ENCODE data around the gene ACR.

ACR gene

DNA sequence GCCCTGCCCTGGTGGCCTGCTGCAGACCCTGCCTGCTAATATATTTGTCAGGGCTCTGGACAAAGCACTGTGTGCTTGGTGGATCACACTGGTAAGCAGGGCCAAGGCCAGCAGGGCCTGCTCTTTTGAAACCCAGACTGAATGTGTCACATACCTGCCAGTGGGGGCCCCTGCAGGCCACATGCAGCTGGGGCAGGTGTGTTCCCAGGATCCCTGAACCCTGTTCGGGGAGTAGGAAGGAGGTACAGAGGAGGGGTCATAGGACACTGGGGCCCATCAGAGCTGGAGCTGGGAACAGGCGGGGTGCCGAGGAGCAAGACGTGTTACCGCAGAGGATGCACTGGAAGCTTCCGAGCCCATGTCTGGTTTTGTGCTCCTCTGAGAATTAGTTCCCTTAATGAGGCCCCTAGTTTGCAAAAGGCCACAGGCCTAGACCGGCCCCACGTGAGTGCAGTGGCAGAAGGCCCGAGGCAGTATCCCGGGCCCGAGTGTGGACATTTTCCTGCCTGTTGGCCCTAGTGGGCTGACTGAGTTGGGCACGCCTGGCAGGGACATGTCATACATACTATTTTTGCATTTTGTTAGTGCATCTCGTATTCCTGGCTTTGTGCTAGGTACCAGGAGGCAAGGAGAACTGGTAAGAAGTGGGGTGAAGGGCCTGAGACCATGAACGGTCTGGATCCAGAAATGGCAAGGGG is 11.2 kb upstream of the ACR start:
- TF ChIP-seq, protein P1, sequence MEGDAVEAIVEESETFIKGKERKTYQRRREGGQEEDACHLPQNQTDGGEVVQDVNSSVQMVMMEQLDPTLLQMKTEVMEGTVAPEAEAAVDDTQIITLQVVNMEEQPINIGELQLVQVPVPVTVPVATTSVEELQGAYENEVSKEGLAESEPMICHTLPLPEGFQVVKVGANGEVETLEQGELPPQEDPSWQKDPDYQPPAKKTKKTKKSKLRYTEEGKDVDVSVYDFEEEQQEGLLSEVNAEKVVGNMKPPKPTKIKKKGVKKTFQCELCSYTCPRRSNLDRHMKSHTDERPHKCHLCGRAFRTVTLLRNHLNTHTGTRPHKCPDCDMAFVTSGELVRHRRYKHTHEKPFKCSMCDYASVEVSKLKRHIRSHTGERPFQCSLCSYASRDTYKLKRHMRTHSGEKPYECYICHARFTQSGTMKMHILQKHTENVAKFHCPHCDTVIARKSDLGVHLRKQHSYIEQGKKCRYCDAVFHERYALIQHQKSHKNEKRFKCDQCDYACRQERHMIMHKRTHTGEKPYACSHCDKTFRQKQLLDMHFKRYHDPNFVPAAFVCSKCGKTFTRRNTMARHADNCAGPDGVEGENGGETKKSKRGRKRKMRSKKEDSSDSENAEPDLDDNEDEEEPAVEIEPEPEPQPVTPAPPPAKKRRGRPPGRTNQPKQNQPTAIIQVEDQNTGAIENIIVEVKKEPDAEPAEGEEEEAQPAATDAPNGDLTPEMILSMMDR (IDR thresholded peaks at IDR 0.05) = no peak
- Mint-ChIP-seq H3K27ac (no peak overlapping the region), H3K27me3 (ENCODE audit: low read depth, poor library complexity) (peaks cover 20% of the 10 kb centered on the region), H3K36me3 (ENCODE audit: low read depth) (peaks cover 33% of the 10 kb centered on the region), H3K4me3 (no peak overlapping the region), H3K4me1 (peaks cover 40% of the 10 kb centered on the region), H3K9me3 (no peaks in the 10 kb centered on the region)
- DNase-seq = no peak

- H3K27me3 Mint-ChIP-seq (ENCODE audit: low read depth, poor library complexity) = peaks cover 12% of the 10 kb centered on the region
- H3K9me3 Mint-ChIP-seq = no peaks in the 10 kb centered on the region
- TF ChIP-seq, protein P1 (IDR thresholded peaks at IDR 0.05) = no peak
- peaks cover 44% of the 10 kb centered on the region for H3K4me1 Mint-ChIP-seq
- H3K4me3 Mint-ChIP-seq = no peak overlapping the region
- peaks cover 24% of the 10 kb centered on the region for H3K36me3 Mint-ChIP-seq (ENCODE audit: low read depth)
- DNase-seq = no peak
- H3K27ac Mint-ChIP-seq = peak overlapping the region; percentile 82
Measured at GRCh38 chr22:50727678-50728522, 10.1 kb upstream of the ACR start.

- H3K27me3 Mint-ChIP-seq (ENCODE audit: low read depth, poor library complexity) = peaks cover 6% of the 10 kb centered on the region
- peaks cover 44% of the 10 kb centered on the region for H3K4me1 Mint-ChIP-seq
- H3K36me3 Mint-ChIP-seq (ENCODE audit: low read depth) = peaks cover 18% of the 10 kb centered on the region
- H3K27ac Mint-ChIP-seq = no peak overlapping the region
- H3K4me3 Mint-ChIP-seq = no peak overlapping the region
- TF ChIP-seq, protein P1 (IDR thresholded peaks at IDR 0.05) = no peak
- no peak for DNase-seq
- no peaks in the 10 kb centered on the region for H3K9me3 Mint-ChIP-seq
Measured at GRCh38 chr22:50728523-50728931, 9.5 kb upstream of the ACR start.

DNA sequence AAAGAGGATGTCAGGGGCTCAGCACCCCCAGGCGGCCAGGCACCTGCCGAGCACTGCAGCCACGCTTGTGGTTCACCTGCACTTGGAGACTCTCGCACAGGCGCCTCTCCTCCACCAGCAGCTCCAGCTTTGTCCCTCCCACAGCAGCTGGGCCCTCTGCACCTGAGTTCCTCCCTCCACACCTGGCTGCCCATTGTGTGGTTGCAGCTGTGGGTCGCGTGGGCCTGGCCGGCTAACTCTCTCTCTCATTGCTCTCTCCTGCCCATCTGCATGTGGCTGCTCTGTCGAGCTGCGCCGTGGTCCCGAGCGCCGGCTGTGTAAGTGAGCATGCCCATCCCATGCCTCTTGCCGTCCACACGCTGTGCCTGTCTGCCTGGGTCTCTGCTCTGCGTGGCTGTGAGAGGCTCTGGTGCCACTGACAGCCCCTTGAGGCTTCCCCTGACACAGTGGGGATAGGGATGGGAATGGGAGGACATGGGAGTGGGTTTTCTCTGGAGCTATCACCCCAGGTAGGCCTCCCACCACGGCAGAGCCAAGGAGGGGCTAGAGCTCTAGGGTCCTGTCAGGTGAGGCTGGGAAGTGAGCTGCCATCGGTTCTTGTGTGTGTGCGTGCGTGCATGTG is 8.5 kb upstream of the ACR start:
- Mint-ChIP-seq H3K4me3 (no peak overlapping the region), H3K36me3 (ENCODE audit: low read depth) (peaks cover 8% of the 10 kb centered on the region), H3K4me1 (peaks cover 41% of the 10 kb centered on the region), H3K27me3 (ENCODE audit: low read depth, poor library complexity) (peaks cover 13% of the 10 kb centered on the region), H3K9me3 (no peaks in the 10 kb centered on the region), H3K27ac (peak overlapping the region; percentile 32)
- TF ChIP-seq, protein P1 (IDR thresholded peaks at IDR 0.05) = no peak
- DNase-seq = no peak

DNA sequence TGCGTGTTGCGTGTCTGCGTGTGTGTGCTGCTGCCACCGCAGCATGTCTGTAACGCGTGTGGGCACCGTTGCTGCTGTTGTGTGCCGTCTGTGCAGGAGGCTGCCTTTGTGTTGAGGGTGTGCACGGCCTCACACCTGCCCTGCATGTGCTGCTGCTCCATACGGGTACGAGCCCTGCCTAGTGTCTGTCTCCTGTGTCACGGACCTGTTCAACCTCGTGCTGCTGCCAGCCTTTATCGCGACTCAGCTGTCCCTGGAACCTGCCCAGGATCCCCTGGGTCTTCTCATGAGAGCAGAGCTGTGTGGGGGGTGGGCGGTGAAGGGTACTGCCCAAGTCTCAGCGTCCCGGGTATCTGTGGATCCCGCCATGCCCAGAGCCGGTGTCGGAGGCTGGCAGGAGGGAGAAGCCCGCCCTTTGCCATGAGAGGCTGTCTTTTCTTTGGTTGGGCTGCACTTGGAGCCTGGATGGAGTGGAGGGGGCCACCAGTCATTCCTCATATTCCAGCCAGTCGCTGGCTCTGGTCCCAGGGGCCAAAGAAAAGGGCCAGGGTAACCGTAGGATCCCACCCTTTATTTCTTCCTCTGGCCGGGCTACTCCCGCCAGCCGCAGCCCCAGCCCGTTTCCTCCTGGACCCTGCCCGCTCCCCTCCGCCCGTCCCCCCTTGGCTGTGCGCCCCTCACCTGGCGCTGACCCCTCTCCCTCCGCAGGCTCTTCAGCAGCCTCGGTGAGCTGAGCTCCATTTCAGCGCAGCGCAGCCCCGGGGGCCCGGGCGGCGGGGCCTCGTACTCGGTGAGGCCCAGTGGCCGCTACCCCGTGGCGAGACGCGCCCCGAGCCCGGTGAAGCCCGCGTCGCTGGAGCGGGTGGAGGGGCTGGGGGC is 7.8 kb upstream of the ACR start:
- no peak for DNase-seq
- TF ChIP-seq, protein P1 (IDR thresholded peaks at IDR 0.05) = no peak
- H3K36me3 Mint-ChIP-seq (ENCODE audit: low read depth) = peaks cover 7% of the 10 kb centered on the region
- no peaks in the 10 kb centered on the region for H3K9me3 Mint-ChIP-seq
- peaks cover 33% of the 10 kb centered on the region for H3K4me1 Mint-ChIP-seq
- H3K27me3 Mint-ChIP-seq (ENCODE audit: low read depth, poor library complexity) = peaks cover 15% of the 10 kb centered on the region
- H3K27ac Mint-ChIP-seq = peak overlapping the region; percentile 32
- no peak overlapping the region for H3K4me3 Mint-ChIP-seq
